Naive thymus-derived CD4-positive, alpha-beta T cell (primary cell): ENCODE measurements around the gene AGBL5. TPM values are rescaled to one million over a fixed set of nuclear protein-coding genes. Genes with fewer than 3 reads are reported as not detected.

Experiments
- ATAC-seq: fragments of 150-1000 bp; cut with Tn5 transposase; 2 replicates; pipeline ENCODE4 v1.10.0; 2021; ENCODE audit warnings: mild to moderate bottlenecking, moderate library complexity
- CTCF ChIA-PET: fragments of 350-600 bp; sonication (Branson Sonifier 250); formaldehyde crosslinking; loops from one replicate; lab custom pipeline; 2021; ENCODE audit warnings: antibody characterized with exemption; lab: Charles Lee
- POLR2A ChIA-PET: fragments of 350-600 bp; sonication (Branson Sonifier 250); formaldehyde crosslinking; loops from one replicate; lab custom pipeline; 2021; ENCODE audit warnings: antibody characterized with exemption, inconsistent platforms; lab: Charles Lee
- DNase-seq, 9 donors: peaks; one replicate each; pipeline versions ENCODE4 v3.0.0 to v3.0.0-alpha.2; 2020 to 2022; ENCODE audit warnings: mixed read lengths in 1 of 9
- H3K27ac ChIP-seq: one replicate; pipeline ENCODE4 v1.7.0; 2013; ENCODE audit warnings: mild to moderate bottlenecking, low read depth, low read length, moderate library complexity
- H3K27me3 ChIP-seq, 2 donors: one replicate each; pipeline ENCODE4 v1.7.0; 2013; ENCODE audit warnings: low read length in 2 of 2, mild to moderate bottlenecking in 2 of 2, moderate library complexity in 2 of 2; ENCODE audit not compliant: control insufficient read depth in 2 of 2, insufficient read depth in 2 of 2
- H3K36me3 ChIP-seq, 3 experiments: 1 replicate in 2 of 3; 2 replicates in 1 of 3; pipeline ENCODE4 v1.7.0; 2013; ENCODE audit warnings: low read length in 3 of 3, mild to moderate bottlenecking in 3 of 3, moderate library complexity in 1 of 3; ENCODE audit not compliant: insufficient read depth in 3 of 3, control insufficient read depth in 2 of 3
- H3K4me1 ChIP-seq, 2 donors: one replicate each; pipeline ENCODE4 v1.7.0; 2013; ENCODE audit warnings: low read length in 2 of 2, mild to moderate bottlenecking in 2 of 2, moderate library complexity in 1 of 2; ENCODE audit not compliant: control insufficient read depth in 2 of 2, insufficient read depth in 2 of 2
- H3K4me3 ChIP-seq: 2 replicates; pipeline ENCODE4 v1.7.0; 2013; ENCODE audit warnings: mild to moderate bottlenecking, low read length
- H3K9me3 ChIP-seq, 3 experiments: 1 replicate in 2 of 3; 2 replicates in 1 of 3; pipeline ENCODE4 v1.7.0; 2013; ENCODE audit warnings: low read length in 3 of 3; ENCODE audit not compliant: control insufficient read depth in 2 of 3
- H3K27ac Mint-ChIP-seq, 9 donors: one replicate each; pipeline ENCODE4 v1.8.0; 2020 to 2022; ENCODE audit warnings: mixed read lengths in 9 of 9, mild to moderate bottlenecking in 8 of 9, moderate library complexity in 5 of 9, inconsistent platforms in 2 of 9
- H3K27me3 Mint-ChIP-seq, 5 donors: one replicate each; pipeline ENCODE4 v1.8.0; 2021 to 2022; ENCODE audit warnings: mixed read lengths in 5 of 5, mild to moderate bottlenecking in 1 of 5
- H3K36me3 Mint-ChIP-seq, 5 donors: one replicate each; pipeline ENCODE4 v1.8.0; 2020 to 2022; ENCODE audit warnings: mixed read lengths in 5 of 5, mild to moderate bottlenecking in 3 of 5, inconsistent platforms in 1 of 5
- H3K4me1 Mint-ChIP-seq, 7 donors: one replicate each; pipeline ENCODE4 v1.8.0; 2020 to 2022; ENCODE audit warnings: mixed read lengths in 7 of 7, mild to moderate bottlenecking in 3 of 7, inconsistent platforms in 1 of 7
- H3K4me3 Mint-ChIP-seq, 10 donors: one replicate each; pipeline ENCODE4 v1.8.0; 2020 to 2022; ENCODE audit warnings: mild to moderate bottlenecking in 10 of 10, mixed read lengths in 10 of 10, moderate library complexity in 6 of 10, inconsistent platforms in 2 of 10
- H3K9me3 Mint-ChIP-seq, 11 donors: one replicate each; pipeline ENCODE4 v1.8.0; 2020 to 2022; ENCODE audit warnings: mixed read lengths in 11 of 11, mild to moderate bottlenecking in 4 of 11, inconsistent platforms in 1 of 11, moderate library complexity in 1 of 11
- intact Hi-C, 2 donors: fragments of 100-400 bp; cut with micrococcal nuclease; formaldehyde crosslinking; loops; one replicate each; pipeline ENCODE4 v1.15.1; 2023
- polyA plus RNA-seq, 2 donors: library from polyadenylated mRNA; unstranded; fragments of 300-500 nt; fragmentation: Illumina TruSeq; gene quantifications; one replicate each; pipeline ENCODE4 v1.2.3, GENCODE V29; 2021
- total RNA-seq, 6 experiments: library from RNA in 5 of 6; stranded (reverse) in 5 of 6; gene quantifications; 1 replicate in 5 of 6; 2 replicates in 1 of 6; pipeline ENCODE4 v1.2.3 and lab custom pipeline; 2021 to 2026

The AGBL5 gene
- total and polyA plus RNA-seq, 7 experiments from 2014 or later, result 7.6 to 15.7 (median 12.2) TPM

DNA sequence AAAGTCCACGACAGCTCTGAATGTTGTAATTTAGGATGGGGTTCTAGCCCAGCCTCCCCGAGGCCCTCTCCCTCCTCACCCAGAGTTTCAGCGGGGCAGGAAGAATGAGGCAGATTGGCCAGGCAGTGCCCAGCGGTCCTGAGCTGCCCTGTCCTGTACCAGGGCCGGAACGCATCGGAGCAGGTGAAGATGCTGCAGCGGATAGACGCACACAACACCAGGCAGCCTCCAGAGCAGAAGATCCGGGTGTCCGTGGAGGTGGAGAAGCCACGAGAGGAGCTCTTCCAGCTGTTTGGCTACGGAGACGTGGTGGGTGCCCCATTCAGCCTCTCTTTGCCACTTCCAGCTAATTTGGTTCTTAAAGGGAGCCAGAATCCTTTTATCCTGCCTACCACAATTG is 45.9 kb downstream of the AGBL5 start:
- H3K27ac Mint-ChIP-seq, result no peak overlapping the region
- Histone ChIP-seq H3K27me3 (no peaks in the 10 kb centered on the region), H3K36me3 (no peaks in the 10 kb centered on the region), H3K9me3 (no peaks in the 10 kb centered on the region), H3K4me1 (peaks cover 0 to 4% of the 10 kb centered on the region in 2 donors), H3K4me3 (no peak overlapping the region), H3K27ac (no peak overlapping the region)
- ChIA-PET CTCF (interaction anchor here (0.9 to 1.7 kb wide), 5 partner anchors 10 to 205 kb away, joined by 3 to 12 read pairs (median 4); partner anchors contain the start of gene KHK), POLR2A (interaction anchor here (1.1 to 2.9 kb wide), 3 partner anchors 8 to 26 kb away, joined by 3 to 18 read pairs (median 6); partner anchors contain the start of genes ABHD1 and KHK)
- intact Hi-C loops, result no loop called here
- ATAC-seq (no peak), DNase-seq (no peak)
- peaks cover 6 to 16% (median 11%) of the 10 kb centered on the region in 7 donors for H3K4me1 Mint-ChIP-seq
- H3K36me3 Mint-ChIP-seq, result no peaks in the 10 kb centered on the region
- no peak overlapping the region for H3K4me3 Mint-ChIP-seq
- H3K27me3 Mint-ChIP-seq, result no peaks in the 10 kb centered on the region
- H3K9me3 Mint-ChIP-seq, result no peaks in the 10 kb centered on the region

DNA sequence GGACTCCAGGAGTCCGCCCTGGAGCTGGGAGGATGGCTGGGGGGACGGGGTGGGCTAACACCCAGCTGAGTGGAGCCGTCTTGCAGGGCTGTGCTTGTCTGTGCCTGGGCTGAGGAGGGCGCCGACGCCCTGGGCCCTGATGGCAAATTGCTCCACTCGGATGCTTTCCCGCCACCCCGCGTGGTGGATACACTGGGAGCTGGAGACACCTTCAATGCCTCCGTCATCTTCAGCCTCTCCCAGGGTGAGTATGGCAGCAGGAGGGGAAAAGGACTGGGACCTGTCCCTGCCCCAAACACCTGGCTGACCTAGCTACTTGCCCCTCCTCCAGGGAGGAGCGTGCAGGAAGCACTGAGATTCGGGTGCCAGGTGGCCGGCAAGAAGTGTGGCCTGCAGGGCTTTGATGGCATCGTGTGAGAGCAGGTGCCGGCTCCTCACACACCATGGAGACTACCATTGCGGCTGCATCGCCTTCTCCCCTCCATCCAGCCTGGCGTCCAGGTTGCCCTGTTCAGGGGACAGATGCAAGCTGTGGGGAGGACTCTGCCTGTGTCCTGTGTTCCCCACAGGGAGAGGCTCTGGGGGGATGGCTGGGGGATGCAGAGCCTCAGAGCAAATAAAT is 48.0 kb downstream of the AGBL5 start:
- ChIA-PET CTCF (interaction anchor here (0.6 to 2.7 kb wide), 7 partner anchors 9 to 204 kb away, joined by 3 to 12 read pairs (median 4); no protein-coding TSS in a partner anchor), POLR2A (interaction anchor here (0.6 kb wide), 1 partner anchor 1342 kb away, joined by 3 read pairs; no protein-coding TSS in a partner anchor)
- DNase-seq (no peak), ATAC-seq (no peak)
- Mint-ChIP-seq H3K4me3 (no peak overlapping the region), H3K36me3 (no peaks in the 10 kb centered on the region), H3K27me3 (peaks cover 0 to 3% (median 0%) of the 10 kb centered on the region in 5 donors), H3K4me1 (peaks cover 6 to 16% (median 10%) of the 10 kb centered on the region in 7 donors), H3K9me3 (no peaks in the 10 kb centered on the region), H3K27ac (no peak overlapping the region)
- Histone ChIP-seq H3K27ac (no peak overlapping the region), H3K36me3 (no peaks in the 10 kb centered on the region), H3K4me1 (peaks cover 0 to 4% of the 10 kb centered on the region in 2 donors), H3K9me3 (no peaks in the 10 kb centered on the region), H3K4me3 (no peak overlapping the region), H3K27me3 (no peaks in the 10 kb centered on the region)
- intact Hi-C loops, result no loop called here

DNA sequence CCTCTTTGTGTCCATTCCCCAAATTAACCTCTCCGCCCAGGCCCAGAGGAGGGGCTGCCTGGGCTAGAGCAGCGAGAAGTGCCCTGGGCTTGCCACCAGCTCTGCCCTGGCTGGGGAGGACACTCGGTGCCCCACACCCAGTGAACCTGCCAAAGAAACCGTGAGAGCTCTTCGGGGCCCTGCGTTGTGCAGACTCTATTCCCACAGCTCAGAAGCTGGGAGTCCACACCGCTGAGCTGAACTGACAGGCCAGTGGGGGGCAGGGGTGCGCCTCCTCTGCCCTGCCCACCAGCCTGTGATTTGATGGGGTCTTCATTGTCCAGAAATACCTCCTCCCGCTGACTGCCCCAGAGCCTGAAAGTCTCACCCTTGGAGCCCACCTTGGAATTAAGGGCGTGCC is 48.6 kb downstream of the AGBL5 start:
- H3K9me3 Mint-ChIP-seq, result no peaks in the 10 kb centered on the region
- Histone ChIP-seq H3K4me1 (peaks cover 0 to 4% of the 10 kb centered on the region in 2 donors), H3K4me3 (no peak overlapping the region), H3K27me3 (no peaks in the 10 kb centered on the region), H3K36me3 (no peaks in the 10 kb centered on the region), H3K27ac (no peak overlapping the region), H3K9me3 (no peaks in the 10 kb centered on the region)
- ChIA-PET CTCF (interaction anchor here (0.6 to 2.7 kb wide), 5 partner anchors 63 to 203 kb away, joined by 3 to 12 read pairs (median 11); no protein-coding TSS in a partner anchor), POLR2A (no interaction called here)
- DNase-seq (no peak), ATAC-seq (no peak)
- no peak overlapping the region for H3K4me3 Mint-ChIP-seq
- peaks cover 0 to 4% (median 0%) of the 10 kb centered on the region in 5 donors for H3K27me3 Mint-ChIP-seq
- intact Hi-C loops, result no loop called here
- H3K4me1 Mint-ChIP-seq, result peaks cover 6 to 16% (median 10%) of the 10 kb centered on the region in 7 donors
- no peak overlapping the region for H3K27ac Mint-ChIP-seq
- no peaks in the 10 kb centered on the region for H3K36me3 Mint-ChIP-seq

DNA sequence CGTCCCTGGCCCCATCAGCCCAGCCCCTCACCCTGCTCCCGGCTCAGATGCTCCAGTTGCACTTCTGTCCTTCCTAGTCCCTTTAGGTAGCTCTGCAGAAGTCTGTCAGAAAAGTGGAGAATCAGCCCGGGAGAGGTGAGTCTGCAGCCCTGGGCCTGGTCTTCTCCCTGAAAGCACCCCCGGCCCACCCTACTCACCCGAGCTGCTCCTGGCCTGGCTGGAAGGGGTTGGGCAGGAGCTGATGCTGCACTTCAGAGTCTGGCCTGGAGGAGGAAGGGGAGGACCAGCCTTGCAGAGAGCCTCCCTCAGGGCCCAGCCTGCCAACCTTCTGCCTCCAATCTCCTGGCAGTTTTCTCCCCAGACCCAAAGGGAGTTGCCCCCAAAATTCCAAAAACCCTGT is 50.9 kb downstream of the AGBL5 start:
- no peaks in the 10 kb centered on the region for H3K36me3 Mint-ChIP-seq
- no peak overlapping the region for H3K27ac Mint-ChIP-seq
- H3K36me3 ChIP-seq, result no peaks in the 10 kb centered on the region
- H3K4me1 ChIP-seq, result no peaks in the 10 kb centered on the region
- POLR2A ChIA-PET, result no interaction called here
- H3K9me3 Mint-ChIP-seq, result no peaks in the 10 kb centered on the region
- H3K4me3 Mint-ChIP-seq, result no peak overlapping the region
- H3K4me3 ChIP-seq, result no peak overlapping the region
- no peak for DNase-seq
- no peaks in the 10 kb centered on the region for H3K27me3 ChIP-seq
- ATAC-seq, result no peak
- intact Hi-C loops, result no loop called here
- H3K27ac ChIP-seq, result no peak overlapping the region
- H3K4me1 Mint-ChIP-seq, result peaks cover 0 to under 1% (median 0%) of the 10 kb centered on the region in 7 donors
- CTCF ChIA-PET, result interaction anchor here (0.6 to 1.1 kb wide), 3 partner anchors 28 to 201 kb away, joined by 3 to 4 read pairs (median 3); partner anchors contain the start of gene MAPRE3
- H3K27me3 Mint-ChIP-seq, result peaks cover 0 to 8% (median 4%) of the 10 kb centered on the region in 5 donors
- H3K9me3 ChIP-seq, result no peaks in the 10 kb centered on the region

DNA sequence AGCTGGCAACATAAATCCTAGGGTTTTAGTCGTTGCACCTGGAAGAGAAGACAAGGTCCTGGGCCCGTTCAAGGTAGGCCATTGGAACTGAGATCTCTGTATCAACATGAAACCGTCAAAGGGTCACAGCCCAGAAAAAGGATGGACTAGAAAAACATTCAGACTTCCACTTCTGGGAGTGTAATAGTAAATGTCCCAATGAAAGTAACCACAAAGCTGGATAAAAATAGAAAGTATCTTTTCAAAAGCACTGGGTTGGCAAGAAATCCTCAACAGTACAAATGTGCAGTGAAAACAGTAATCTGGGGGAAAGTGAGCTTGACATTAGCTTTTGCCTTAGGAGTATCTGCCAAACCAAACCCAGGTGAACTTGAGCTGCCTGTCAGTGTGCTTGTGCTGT is 54.5 kb downstream of the AGBL5 start:
- H3K4me3 Mint-ChIP-seq, result no peak overlapping the region
- no peaks in the 10 kb centered on the region for H3K4me1 Mint-ChIP-seq
- no peak overlapping the region for H3K4me3 ChIP-seq
- H3K9me3 Mint-ChIP-seq, result no peaks in the 10 kb centered on the region
- H3K36me3 ChIP-seq, result no peaks in the 10 kb centered on the region
- H3K27ac ChIP-seq, result no peak overlapping the region
- ChIA-PET CTCF (no interaction called here), POLR2A (no interaction called here)
- ATAC-seq (no peak), DNase-seq (no peak)
- H3K27ac Mint-ChIP-seq, result no peak overlapping the region
- H3K36me3 Mint-ChIP-seq, result no peaks in the 10 kb centered on the region
- H3K27me3 ChIP-seq, result no peaks in the 10 kb centered on the region
- H3K9me3 ChIP-seq, result no peaks in the 10 kb centered on the region
- H3K4me1 ChIP-seq, result no peaks in the 10 kb centered on the region
- H3K27me3 Mint-ChIP-seq, result peaks cover 0 to 21% (median 4%) of the 10 kb centered on the region in 5 donors
- intact Hi-C loops, result no loop called here

DNA sequence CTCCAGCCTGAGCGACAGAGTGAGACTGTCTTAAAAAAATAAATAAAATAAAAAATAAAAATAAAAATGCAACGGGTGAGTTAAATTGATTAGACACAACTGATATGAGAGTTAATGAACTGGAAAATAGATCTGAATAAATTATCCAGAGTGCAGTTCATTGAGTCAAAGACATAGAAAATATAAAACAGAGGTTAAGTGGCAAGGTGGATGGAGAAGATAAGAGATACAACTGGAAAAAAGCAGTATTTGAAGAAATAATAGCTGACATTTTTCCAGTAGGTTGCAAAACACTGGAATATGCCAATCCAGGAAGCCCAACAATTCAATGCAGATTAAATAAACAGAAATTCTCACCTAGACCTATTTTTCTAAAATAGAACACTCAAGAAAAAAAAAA is 56.8 kb downstream of the AGBL5 start:
- Mint-ChIP-seq H3K4me3 (no peak overlapping the region), H3K9me3 (no peaks in the 10 kb centered on the region), H3K27me3 (peaks cover 0 to 21% (median 4%) of the 10 kb centered on the region in 5 donors), H3K36me3 (no peaks in the 10 kb centered on the region), H3K27ac (no peak overlapping the region), H3K4me1 (no peaks in the 10 kb centered on the region)
- intact Hi-C loops, result no loop called here
- H3K27ac ChIP-seq, result no peak overlapping the region
- ChIA-PET POLR2A (interaction anchor here (0.7 kb wide), 2 partner anchors 31 to 172 kb away, joined by 3 read pairs; no protein-coding TSS in a partner anchor), CTCF (interaction anchor here (0.8 to 1.0 kb wide), 2 partner anchors 9 to 171 kb away, joined by 4 read pairs; no protein-coding TSS in a partner anchor)
- H3K9me3 ChIP-seq, result no peaks in the 10 kb centered on the region
- ATAC-seq, result no peak
- no peak overlapping the region for H3K4me3 ChIP-seq
- H3K27me3 ChIP-seq, result no peaks in the 10 kb centered on the region
- no peak for DNase-seq
- no peaks in the 10 kb centered on the region for H3K4me1 ChIP-seq
- H3K36me3 ChIP-seq, result no peaks in the 10 kb centered on the region
